HEK293T (cell line): ENCODE results near the gene ZPLD1.

Experiments
- ARNT ChIP-seq: fragments of 450-650 bp; IDR thresholded peaks from 2 replicates; pipeline ENCODE4 v1.6.1; 2017; ENCODE audit warnings: mild to moderate bottlenecking
- BHLHE40 ChIP-seq: fragments of 450-650 bp; IDR thresholded peaks from 2 replicates; pipeline ENCODE4 v1.6.1; 2016; ENCODE audit warnings: mild to moderate bottlenecking, moderate library complexity, borderline replicate concordance
- ELF4 ChIP-seq: fragments of 450-650 bp; IDR thresholded peaks from 2 replicates; pipeline ENCODE4 v1.6.1; 2017; ENCODE audit warnings: antibody characterized with exemption
- FOXA1 ChIP-seq: fragments of 450-650 bp; IDR thresholded peaks from 2 replicates; pipeline ENCODE4 v1.6.1; 2016; ENCODE audit warnings: mild to moderate bottlenecking
- FOXM1 ChIP-seq: fragments of 450-650 bp; IDR thresholded peaks from 2 replicates; pipeline ENCODE4 v1.6.1; 2017; ENCODE audit warnings: mild to moderate bottlenecking, borderline replicate concordance
- HDGF ChIP-seq: fragments of 450-650 bp; IDR thresholded peaks from 2 replicates; pipeline ENCODE4 v1.6.1; 2017; ENCODE audit warnings: antibody characterized with exemption, borderline replicate concordance
- L3MBTL2 ChIP-seq: fragments of 450-650 bp; conservative IDR thresholded peaks from 2 replicates; pipeline ENCODE4 v1.6.1; 2016; ENCODE audit warnings: mild to moderate bottlenecking
- PKNOX1 ChIP-seq: fragments of 450-650 bp; IDR thresholded peaks from 2 replicates; pipeline ENCODE4 v1.6.1; 2016
- SP1 ChIP-seq: fragments of 450-650 bp; IDR thresholded peaks from 2 replicates; pipeline ENCODE4 v1.6.1; 2017
- SUZ12 ChIP-seq: fragments of 450-650 bp; IDR thresholded peaks from 2 replicates; pipeline ENCODE4 v1.6.1; 2016; ENCODE audit warnings: mild to moderate bottlenecking
- TARDBP ChIP-seq: fragments of 450-650 bp; IDR thresholded peaks from 2 replicates; pipeline ENCODE4 v1.6.1; 2016

GRCh38 chr3:102481050-102481449 lies 46.2 kb downstream of the ZPLD1 start:
- TF ChIP-seq BHLHE40 = no peak
- TF ChIP-seq FOXM1 = no peak
- no peak for TF ChIP-seq SP1
- no peak for TF ChIP-seq FOXA1
- TF ChIP-seq L3MBTL2 = no peak
- TF ChIP-seq ELF4 = no peak
- TF ChIP-seq HDGF = no peak
- no peak for TF ChIP-seq SUZ12
- no peak for TF ChIP-seq PKNOX1
- no peak for TF ChIP-seq TARDBP
- no peak for TF ChIP-seq ARNT
